CD4-positive, alpha-beta T cell treated with Interleukin-2 at 100 ng/mL for 4 hours (primary cell): Measurements from ENCODE around the gene CACNG7.

Experiments used
- DNase-seq: peaks from one replicate; pipeline ENCODE4 v3.0.0-alpha.2; 2020; ENCODE audit warnings: low spot score

Gene CACNG7

GRCh38 chr19:53982611-53983010 is 73.5 kb downstream of the CACNG7 start:
- no peak for DNase-seq

GRCh38 chr19:53983457-53984289 is 74.6 kb downstream of the CACNG7 start:
- DNase-seq = no peak

GRCh38 chr19:53985863-53986262 is 76.8 kb downstream of the CACNG7 start:
- no peak for DNase-seq

- no peak for DNase-seq
Measured at GRCh38 chr19:53988981-53989380, 79.9 kb downstream of the CACNG7 start.

GRCh38 chr19:53989600-53990533 is 80.8 kb downstream of the CACNG7 start:
- DNase-seq = no peak

GRCh38 chr19:53991224-53992113 is 82.4 kb downstream of the CACNG7 start, which contains the start of gene CACNG6:
CACNG6 (plus strand) TSS chr19:53991637; CDS start chr19:53992878, 1,241 bp downstream.
- no peak for DNase-seq

GRCh38 chr19:53992211-53992610 is 83.1 kb downstream of the CACNG7 start:
- no peak for DNase-seq

GRCh38 chr19:53992815-53993214 is 83.7 kb downstream of the CACNG7 start:
- no peak for DNase-seq

GRCh38 chr19:53993448-53993847 is 84.4 kb downstream of the CACNG7 start:
- no peak for DNase-seq
